Stimulated activated CD8-positive, alpha-beta memory T cell treated with anti-CD3 and anti-CD28 coated beads, Interleukin-7, amount 100 ng/mL, for 4 hours (primary cell): ENCODE data around the gene BORCS5.

Source experiments
- DNase-seq, 2 donors: peaks; one replicate each; pipeline ENCODE4 v3.0.0-alpha.2; 2020; ENCODE audit warnings: low read depth in 2 of 2

The BORCS5 gene

GRCh38 chr12:12513416-12514006 is 156.6 kb downstream of the BORCS5 start:
- DNase-seq, result no peak

GRCh38 chr12:12518464-12518845 is 161.6 kb downstream of the BORCS5 start:
- DNase-seq, result no peak

- DNase-seq, result no peak
Measured at GRCh38 chr12:12518919-12519318, 162.0 kb downstream of the BORCS5 start.
